Thoracic aorta (tissue), 2 donors: Measurements from ENCODE around the gene ACOT12. TPM values are rescaled to one million over a fixed set of nuclear protein-coding genes. Genes with fewer than 3 reads are reported as not detected.
A peak's percentile ranks its signal among the peaks of the same experiment; 100 is the strongest.
"Not testable (repeated sequence)": the region's sequence is repeated elsewhere in the genome, so short reads cannot be mapped to it uniquely, and the experiment has no call there.

ENCODE experiments used
- ATAC-seq: fragments of 150-250 bp; one replicate; pipeline ENCODE4 v1.8.0; 2017; ENCODE audit warnings: low read depth; ENCODE audit not compliant: insufficient number of reproducible peaks, low FRiP score
- DNase-seq: peaks from one replicate; pipeline ENCODE4 v3.0.0-alpha.2; 2020; ENCODE audit warnings: low spot score
- H3K27ac ChIP-seq, 2 donors: fragments of 200-600 bp; sonication (generic); 1 replicate in 1 of 2; 2 replicates in 1 of 2; pipeline ENCODE4 v1.5.1; 2016; ENCODE audit warnings: mild to moderate bottlenecking in 2 of 2, moderate library complexity in 2 of 2
- H3K27me3 ChIP-seq: fragments of 200-600 bp; sonication (generic); replicated peaks from 2 replicates; pipeline ENCODE4 v1.6.0; 2016; ENCODE audit warnings: mild to moderate bottlenecking; ENCODE audit not compliant: insufficient read depth
- H3K36me3 ChIP-seq: fragments of 200-600 bp; sonication (generic); one replicate; pipeline ENCODE4 v1.5.1; 2016
- H3K4me1 ChIP-seq, 2 donors: fragments of 200-600 bp; sonication (generic); 1 replicate in 1 of 2; 2 replicates in 1 of 2; pipeline versions ENCODE4 v1.5.1 to v1.6.0; 2016; ENCODE audit warnings: low read depth in 2 of 2, mild to moderate bottlenecking in 1 of 2; ENCODE audit not compliant: control insufficient read depth in 1 of 2
- H3K4me3 ChIP-seq: fragments of 200-600 bp; sonication (generic); 2 replicates; pipeline ENCODE4 v1.5.1; 2016; ENCODE audit warnings: mild to moderate bottlenecking
- H3K9me3 ChIP-seq: fragments of 200-600 bp; sonication (generic); 2 replicates; pipeline ENCODE4 v1.5.1; 2016
- total RNA-seq, 2 donors: library from RNA; depleted of rRNA; stranded (reverse); fragments of >200 nt; gene quantifications; one replicate each; pipeline versions ENCODE4 v1.1.0 to v1.2.3, GENCODE V29; 2016
- TF ChIP-seq, protein P1 (sequence below): fragments of 200-600 bp; sonication (generic); IDR thresholded peaks from one replicate; pipeline ENCODE4 v1.5.1; 2019; ENCODE audit warnings: antibody characterized with exemption

Gene ACOT12
- total RNA-seq, 2 donors from 2014 or later, result 2.3 TPM; not detected in 1

GRCh38 chr5:81302596-81302995 lies 91.3 kb downstream of the ACOT12 start:
- TF ChIP-seq, protein P1, sequence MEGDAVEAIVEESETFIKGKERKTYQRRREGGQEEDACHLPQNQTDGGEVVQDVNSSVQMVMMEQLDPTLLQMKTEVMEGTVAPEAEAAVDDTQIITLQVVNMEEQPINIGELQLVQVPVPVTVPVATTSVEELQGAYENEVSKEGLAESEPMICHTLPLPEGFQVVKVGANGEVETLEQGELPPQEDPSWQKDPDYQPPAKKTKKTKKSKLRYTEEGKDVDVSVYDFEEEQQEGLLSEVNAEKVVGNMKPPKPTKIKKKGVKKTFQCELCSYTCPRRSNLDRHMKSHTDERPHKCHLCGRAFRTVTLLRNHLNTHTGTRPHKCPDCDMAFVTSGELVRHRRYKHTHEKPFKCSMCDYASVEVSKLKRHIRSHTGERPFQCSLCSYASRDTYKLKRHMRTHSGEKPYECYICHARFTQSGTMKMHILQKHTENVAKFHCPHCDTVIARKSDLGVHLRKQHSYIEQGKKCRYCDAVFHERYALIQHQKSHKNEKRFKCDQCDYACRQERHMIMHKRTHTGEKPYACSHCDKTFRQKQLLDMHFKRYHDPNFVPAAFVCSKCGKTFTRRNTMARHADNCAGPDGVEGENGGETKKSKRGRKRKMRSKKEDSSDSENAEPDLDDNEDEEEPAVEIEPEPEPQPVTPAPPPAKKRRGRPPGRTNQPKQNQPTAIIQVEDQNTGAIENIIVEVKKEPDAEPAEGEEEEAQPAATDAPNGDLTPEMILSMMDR, result no peak

GRCh38 chr5:81301271-81302015 lies 92.5 kb downstream of the ACOT12 start, which contains the start of gene ZCCHC9:
Gene ZCCHC9, plus strand, starts transcription at chr5:81301587. Its CDS starts 3,171 bp downstream, at chr5:81304758.
- DNase-seq (peak; percentile 77), ATAC-seq (peak; percentile 93)
- peak within 1 kb of the TSS; percentile 99 for H3K4me3 ChIP-seq
- no peaks in the 10 kb centered on the region for H3K36me3 ChIP-seq
- no peaks in the 10 kb centered on the region for H3K9me3 ChIP-seq
- H3K27me3 ChIP-seq, result no peaks in the 10 kb centered on the region
- peaks cover 24 to 38% of the 10 kb centered on the region in 2 donors for H3K4me1 ChIP-seq
- TF ChIP-seq, protein P1, result no peak
- peak within 1 kb of the TSS; percentile 85 to 86 for H3K27ac ChIP-seq

More at GRCh38 chr5:81302596-81302995, 91.3 kb downstream of the ACOT12 start:
- Histone ChIP-seq H3K27me3 (no peaks in the 10 kb centered on the region), H3K4me3 (peak overlapping the region; percentile 99), H3K27ac (no peak overlapping the region), H3K36me3 (no peaks in the 10 kb centered on the region), H3K4me1 (peaks cover 24 to 38% of the 10 kb centered on the region in 2 donors), H3K9me3 (no peaks in the 10 kb centered on the region)
- DNase-seq (no peak), ATAC-seq (no peak)

DNA sequence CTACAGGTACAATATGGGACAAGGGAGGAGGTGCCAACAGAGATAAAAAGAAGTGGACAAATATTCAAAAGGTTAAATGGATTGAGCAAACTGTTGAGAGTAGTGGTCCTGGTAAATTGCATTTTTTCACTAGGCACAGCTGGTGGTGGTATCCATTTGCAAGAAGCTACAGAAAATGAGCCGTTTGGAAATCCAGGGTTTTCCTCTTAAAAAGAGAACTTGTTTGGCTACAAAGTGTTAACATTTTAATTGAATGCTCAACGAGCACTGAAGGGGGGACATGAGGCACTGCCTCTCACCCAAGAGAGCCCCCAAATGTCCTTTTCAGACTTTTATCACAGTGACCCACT lies 93.0 kb downstream of the ACOT12 start:
- Histone ChIP-seq H3K9me3 (no peaks in the 10 kb centered on the region), H3K27ac (peak overlapping the region; percentile 85 to 86), H3K4me3 (peak overlapping the region; percentile 99), H3K4me1 (peaks cover 24 to 38% of the 10 kb centered on the region in 2 donors), H3K27me3 (no peaks in the 10 kb centered on the region), H3K36me3 (no peaks in the 10 kb centered on the region)
- TF ChIP-seq, protein P1, result no peak
- ATAC-seq (no peak), DNase-seq (no peak)

- Histone ChIP-seq H3K27ac (no peak overlapping the region), H3K27me3 (no peaks in the 10 kb centered on the region), H3K4me1 (peaks cover 19 to 28% of the 10 kb centered on the region in 2 donors), H3K4me3 (no peak overlapping the region), H3K9me3 (no peaks in the 10 kb centered on the region), H3K36me3 (no peaks in the 10 kb centered on the region)
- DNase-seq (no peak), ATAC-seq (no peak)
- TF ChIP-seq, protein P1, result no peak
Observed at GRCh38 chr5:81297531-81297930, 96.4 kb downstream of the ACOT12 start.

DNA sequence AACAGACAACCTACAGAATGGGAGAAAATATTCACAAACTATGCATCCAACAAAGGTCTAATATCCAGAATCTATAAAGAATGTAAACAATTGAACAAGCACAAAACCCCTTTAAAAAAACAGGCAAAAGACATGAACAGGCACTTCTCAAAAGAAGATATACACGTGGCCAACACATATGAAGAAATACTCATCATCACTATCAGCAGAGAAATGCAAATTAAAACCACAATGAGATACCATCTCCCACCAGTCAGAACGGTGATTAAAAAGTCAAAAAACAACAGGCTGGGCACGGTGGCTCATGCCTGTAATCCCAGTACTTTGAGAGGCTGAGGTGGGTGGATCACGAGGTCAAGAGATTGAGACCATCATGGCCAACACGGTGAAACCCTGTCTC lies 99.9 kb downstream of the ACOT12 start:
- not testable (repeated sequence) for H3K36me3 ChIP-seq, H3K4me1 ChIP-seq, ATAC-seq, H3K27ac ChIP-seq, H3K9me3 ChIP-seq, H3K4me3 ChIP-seq, H3K27me3 ChIP-seq, DNase-seq
